HG02759 (cell line): ENCODE results near the gene STXBP1.
"Not testable (repeated sequence)": the region's sequence is repeated elsewhere in the genome, so short reads cannot be mapped to it uniquely, and the experiment has no call there.

Experiments used
- ATAC-seq: cut with Tn5 transposase; IDR thresholded peaks from one replicate; pipeline ENCODE4 v1.9.1; 2021; ENCODE audit warnings: mild to moderate bottlenecking, moderate library complexity; ENCODE audit not compliant: unreplicated experiment

The STXBP1 gene

GRCh38 chr9:127577194-127577593, 34.9 kb upstream of the STXBP1 start:
- not testable (repeated sequence) for ATAC-seq

- ATAC-seq = no peak
These were observed 33.5 kb upstream of the STXBP1 start for GRCh38 chr9:127578627-127578951.

DNA sequence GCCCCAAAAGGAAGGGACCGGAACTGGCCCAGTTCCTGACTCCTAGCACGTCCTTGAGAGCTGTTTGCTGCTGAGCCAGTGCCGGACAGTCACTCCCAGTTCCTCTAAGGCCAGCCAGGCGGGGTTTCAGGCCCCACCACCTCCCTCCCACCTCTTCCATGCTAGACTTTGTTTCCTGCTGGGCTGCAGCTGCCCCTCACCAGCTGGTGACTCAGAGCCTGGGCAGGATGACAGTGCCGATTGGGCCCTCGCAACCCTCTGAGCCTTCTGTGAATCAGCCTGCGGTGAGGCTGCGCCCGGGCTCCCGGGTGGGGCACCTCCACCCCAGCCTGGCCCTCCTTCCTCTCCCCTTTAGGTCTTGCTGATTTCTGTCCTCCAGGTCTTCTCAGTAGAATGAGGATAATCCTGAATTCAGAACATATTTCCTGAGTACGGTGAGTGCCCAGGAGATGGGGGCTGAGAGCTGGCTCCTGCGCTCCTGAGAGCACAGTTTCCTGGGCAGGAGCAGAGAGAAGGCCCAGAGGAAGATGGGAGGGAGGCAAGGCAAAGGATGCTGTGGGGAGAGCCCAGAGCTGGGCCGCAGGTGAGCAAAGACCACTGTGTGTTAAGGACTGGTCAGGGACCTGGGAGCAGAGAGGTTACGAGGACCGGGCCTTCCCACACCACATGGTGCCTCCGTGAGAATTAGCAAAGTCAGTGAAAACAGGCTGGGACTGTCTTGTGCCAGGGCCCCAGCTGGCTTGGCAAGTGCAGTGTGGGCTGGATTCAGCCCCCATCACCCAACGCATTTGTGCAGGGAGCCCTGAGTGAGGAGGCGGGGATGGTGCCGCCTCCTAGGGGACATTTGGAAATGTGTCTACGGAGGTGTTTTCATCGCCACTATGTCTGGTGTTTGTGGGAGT, 32.9 kb upstream of the STXBP1 start:
- ATAC-seq = no peak

- no peak for ATAC-seq
These were observed 31.7 kb upstream of the STXBP1 start for GRCh38 chr9:127580366-127580765.

DNA sequence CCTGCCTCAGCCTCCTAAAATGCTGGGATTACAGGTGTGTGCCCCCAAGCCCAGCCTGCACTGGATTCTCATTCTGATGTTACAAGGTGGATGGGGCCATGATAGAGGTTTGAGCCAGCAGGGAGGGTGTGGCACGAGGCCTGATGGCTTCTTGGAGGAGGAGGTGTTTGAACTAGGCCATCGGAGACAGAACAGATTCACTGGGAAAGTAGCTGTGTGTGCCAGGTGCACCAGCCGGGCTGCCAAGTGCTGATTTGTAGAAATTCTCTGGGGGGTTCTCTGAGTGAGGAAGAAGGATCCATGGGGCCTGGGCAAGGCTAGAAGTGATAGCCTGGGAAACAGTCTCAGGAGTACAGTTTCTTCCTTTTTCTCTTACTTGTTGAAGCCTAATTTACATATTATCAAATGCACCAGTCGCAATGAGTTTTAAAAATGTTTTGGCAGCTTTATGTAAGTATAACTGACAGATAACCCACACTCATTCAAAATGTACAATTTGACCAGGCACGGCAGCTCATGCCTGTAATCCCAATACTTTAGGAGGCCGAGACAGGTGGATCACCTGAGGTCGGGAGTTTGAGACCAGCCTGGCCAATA, 31.1 kb upstream of the STXBP1 start:
- ATAC-seq = no peak

DNA sequence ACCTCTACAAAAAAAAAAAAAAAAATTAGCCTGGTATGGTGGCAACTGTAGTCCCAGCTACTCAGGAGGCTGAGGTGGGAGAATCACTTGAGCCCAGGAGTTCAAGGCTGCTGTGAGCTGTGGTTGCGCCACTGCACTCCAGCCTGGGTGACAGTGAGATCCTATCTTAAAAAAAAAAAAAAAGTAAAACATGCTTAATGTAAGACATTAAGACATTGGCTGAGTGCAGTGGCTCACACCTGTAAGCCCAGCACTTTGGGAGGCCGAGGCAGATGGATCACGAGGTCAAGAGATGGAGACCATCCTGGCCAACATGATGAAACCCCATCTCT, 27.6 kb upstream of the STXBP1 start:
- ATAC-seq = not testable (repeated sequence)

DNA sequence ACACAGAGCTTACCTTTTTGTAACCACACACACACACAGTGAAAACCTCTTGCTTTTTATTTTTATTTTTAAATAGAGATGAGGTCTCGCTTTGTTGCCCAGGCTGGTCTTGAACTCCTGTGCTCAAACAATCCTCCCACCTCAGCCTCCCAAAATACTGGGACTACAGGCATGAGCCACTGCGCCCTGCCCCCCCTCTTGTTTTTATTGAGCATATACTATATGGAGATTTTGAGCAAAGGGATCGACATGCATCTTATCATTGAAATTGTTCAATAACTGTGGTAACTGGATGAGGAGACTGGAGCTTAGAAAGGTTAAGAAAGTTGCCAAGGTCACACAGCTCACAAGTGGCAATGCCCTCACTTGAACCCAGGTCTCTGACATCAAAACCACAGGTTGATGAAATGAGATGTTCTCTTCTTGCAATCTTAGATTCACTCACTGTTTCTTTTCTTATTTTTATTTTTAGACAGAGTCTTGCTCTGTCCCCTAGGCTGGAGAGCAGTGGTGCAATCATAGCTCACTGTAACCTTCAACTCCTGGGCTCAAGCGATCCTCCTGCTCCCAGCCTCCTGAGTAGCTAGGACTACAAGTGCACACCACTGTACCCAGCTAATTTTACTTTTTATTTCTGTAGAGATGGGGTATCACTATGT, 26.8 kb upstream of the STXBP1 start:
- ATAC-seq = no peak

- no peak for ATAC-seq
These were observed 26.0 kb upstream of the STXBP1 start for GRCh38 chr9:127586096-127586495.

- no peak for ATAC-seq
These were observed 25.5 kb upstream of the STXBP1 start for GRCh38 chr9:127586537-127586936.

DNA sequence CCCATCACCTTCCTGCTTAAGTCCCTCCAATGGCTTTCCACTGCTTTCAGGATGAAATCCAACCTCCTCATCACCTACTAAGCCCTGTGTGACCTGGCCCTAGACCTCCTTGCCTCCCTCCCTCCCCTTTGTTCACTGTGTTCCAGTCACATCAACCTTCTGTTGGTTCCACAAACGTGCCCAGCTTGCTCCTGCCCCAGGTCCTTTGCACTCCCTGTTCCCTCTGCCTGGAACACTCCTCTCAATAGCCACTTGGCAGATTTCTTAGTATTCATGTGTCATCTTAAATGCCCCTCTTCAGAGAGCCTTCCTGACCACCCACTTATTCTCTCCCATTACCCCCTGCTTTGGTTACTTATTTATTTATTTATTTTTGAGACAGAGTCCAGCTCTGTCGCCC, 24.1 kb upstream of the STXBP1 start:
- no peak for ATAC-seq

DNA sequence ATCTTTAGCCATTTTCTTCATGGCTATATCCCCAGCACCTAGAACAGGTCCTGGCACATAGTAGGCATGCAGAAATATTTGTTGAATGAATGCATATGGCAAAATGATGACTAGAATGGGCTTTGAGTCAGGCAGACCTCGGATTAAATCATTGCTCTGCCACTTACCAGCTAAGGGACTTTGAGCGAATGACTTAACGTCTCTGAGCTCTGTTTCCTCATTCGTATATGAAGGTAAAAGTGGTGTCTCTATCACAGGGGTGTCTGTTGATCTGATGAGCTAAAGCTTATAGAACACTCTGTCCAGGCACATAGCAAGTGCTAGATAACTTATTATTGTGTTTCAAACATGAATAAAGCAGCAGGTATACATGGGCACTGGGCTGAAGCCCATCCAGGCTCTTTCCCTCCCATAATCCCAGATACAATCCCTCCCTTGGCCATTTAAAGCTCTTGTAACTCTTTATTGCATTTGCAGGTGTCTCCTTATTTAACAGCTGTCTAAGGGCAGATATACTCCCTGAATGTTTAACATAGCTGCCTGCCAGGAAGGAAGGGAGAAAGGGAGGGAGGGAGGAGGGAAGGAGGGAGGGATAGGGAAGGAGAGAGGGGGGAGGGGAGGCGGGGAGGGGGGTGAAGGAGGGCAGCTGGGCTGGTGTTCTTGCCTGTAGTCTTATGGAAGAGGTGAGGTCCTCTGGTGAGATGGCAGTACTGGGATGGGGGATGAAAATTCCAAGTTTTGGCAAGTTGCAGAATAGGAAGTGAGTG, 23.2 kb upstream of the STXBP1 start:
- no peak for ATAC-seq

- ATAC-seq = no peak
These were observed 22.1 kb upstream of the STXBP1 start for GRCh38 chr9:127589955-127590370.

GRCh38 chr9:127595611-127596010, 16.5 kb upstream of the STXBP1 start:
- ATAC-seq = no peak

DNA sequence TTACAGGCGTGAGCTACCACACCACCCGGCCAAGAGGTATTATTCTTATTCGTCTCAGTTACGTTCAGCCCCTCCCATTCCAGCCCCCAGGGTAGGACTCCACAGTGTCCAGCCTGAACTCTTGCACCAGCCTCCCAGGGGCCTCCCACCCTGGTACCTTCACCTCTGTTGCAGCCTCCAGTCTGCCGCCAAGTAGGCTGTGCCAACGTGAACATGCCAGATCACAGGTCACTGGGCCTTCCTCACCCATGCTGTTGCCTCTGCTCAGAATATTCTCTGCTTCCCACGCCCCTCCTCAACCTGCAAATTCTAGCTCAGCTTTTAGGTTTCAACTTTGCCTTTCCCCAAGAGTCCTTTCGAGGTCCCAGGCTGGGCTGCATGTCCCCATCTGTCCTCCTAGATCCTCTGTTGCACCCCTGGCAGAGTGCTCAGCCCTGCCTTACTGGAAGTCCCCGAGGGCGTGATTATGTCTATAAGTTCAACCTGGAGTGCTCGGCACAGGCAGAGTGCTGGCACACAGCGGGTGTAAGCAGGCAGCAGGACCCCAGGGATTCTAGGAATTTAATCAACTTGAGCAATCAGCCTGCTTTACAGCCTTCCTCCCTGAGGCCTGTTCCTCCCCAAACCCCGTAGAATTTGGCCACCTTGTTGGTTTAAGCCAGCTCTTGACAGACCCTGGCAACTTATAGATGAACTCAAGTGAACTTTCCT, 13.1 kb upstream of the STXBP1 start:
- ATAC-seq = no peak

GRCh38 chr9:127599550-127599891, 12.6 kb upstream of the STXBP1 start:
- ATAC-seq = no peak

DNA sequence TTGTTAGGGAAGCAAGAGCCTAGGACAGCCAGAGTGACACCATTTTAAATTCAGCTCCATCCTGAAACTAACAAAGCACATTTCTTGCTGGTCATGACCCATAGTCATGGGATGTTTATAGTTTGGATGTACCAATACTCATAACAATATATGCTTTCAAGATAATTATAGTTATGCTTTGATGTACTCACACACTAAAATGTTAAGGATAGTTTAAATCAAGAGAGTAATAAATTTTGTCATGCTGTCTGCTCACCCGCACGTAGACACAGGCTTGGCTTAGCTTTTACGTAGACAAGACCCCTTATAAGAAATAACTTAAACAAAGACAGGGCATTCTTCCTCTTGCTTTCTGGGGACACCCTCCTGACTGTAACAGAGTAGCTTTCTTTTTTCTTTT, 8.9 kb upstream of the STXBP1 start:
- ATAC-seq = no peak

DNA sequence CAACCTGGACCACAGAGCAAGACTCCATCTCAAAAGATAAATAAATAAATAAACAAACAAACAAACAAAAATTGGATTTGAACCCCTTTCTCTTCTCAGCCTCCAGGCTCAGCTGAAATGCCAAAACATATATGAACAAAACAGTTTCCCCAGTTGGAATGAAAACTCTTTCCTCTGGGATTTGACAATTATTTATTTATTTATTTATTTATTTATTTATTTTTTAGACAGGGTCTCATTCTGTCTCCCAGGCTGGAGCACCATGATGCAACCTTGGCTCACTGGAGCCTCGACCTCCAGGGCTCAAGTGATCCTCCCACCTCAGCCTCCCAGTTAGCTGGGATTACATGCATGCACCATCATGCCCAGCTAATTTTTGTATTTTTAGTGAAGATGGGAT, 6.0 kb upstream of the STXBP1 start:
- ATAC-seq = no peak

DNA sequence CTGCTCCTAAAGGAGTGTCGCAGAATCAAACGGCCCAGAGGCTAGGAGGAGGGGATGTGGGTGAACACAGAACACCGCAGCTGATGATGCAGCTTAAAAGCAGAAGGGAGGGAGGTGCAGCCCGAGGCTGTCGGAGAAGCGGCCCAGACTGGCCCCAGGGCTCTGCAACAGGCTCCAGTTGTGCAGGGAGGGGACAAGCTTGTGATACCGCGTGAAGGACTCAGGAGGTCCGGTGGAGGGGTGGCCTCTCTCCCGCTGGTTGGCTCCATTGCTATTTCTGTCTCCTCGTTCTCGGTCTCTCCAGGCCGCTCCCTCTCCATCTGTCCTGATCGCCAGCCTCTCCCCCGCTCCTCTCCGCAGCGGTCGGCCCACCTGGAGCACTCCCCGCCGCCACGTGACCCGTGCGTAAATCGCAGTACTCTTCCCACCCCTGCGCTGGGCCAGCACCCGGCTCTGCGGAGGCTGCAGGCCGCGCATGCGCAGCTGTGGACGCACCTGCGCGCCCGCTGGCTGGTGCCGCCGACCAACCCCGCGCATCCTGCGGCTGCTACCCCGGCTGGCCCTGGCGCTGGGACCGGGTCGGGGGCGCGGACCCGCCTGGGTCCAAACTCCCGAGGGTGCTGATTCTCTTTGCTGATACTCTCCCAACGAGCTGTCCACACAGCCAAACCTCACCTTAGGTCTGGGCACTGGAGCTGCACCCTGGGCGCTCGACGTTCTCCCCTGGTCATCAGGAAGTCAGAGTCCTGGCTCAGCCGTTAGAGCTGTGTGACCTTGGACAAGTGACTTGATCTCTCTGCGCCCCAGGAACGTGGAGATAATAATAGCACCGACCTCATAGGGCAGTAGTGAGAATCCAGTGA, 3.7 kb upstream of the STXBP1 start:
- ATAC-seq = no peak

DNA sequence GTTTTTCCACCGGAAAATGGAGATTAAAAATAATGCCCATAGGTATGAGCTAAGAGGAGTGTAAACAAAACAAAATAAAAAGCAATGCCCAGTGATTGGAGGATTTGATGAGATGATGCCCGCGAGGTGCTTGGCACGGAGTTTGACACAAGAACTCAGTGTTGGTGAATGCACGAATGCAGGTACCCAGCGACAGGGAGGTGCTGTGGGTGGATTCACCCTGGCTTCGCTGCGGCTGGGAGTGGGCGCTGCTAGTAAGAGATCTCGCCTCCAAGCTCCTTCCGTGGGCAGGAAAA, 526 bp upstream of the STXBP1 start:
- ATAC-seq = peak; percentile 15

DNA sequence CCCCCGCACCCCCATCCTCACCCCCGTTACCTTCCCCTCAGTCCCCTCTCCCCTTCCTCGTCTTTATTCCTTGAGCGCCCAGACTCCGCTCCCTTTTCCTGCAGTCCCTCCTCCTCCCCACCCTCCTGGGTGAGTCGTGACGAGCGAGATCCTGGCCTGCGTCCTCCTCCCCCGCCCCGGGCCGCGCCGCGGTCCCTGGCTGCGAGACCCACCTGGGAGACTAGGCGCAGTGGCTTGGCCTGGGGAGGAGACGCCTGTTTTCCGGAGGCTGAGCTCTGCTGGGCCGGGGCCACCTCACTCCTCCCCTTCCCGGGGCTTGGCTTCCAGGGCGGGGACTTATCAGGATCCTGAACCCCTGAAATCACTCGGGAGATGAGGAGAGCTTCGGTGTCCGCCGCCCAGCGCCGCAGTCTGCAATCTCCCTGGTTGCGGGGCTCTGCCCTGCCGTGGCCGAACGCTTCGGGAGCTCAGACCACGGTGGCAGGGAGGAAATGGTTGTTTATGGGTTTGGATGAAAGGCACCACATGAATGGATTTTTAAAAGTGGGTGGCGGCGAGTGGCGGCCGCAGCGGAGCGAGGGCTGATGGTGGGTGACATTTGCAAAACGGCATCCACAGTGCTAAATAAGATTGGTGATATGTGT, 984 bp downstream of the STXBP1 start:
- no peak for ATAC-seq
